HG03045 (cell line): ENCODE results near the gene RASGEF1B.

ENCODE experiments used
- ATAC-seq: cut with Tn5 transposase; IDR thresholded peaks from one replicate; pipeline ENCODE4 v1.9.1; 2021; ENCODE audit warnings: mild to moderate bottlenecking, moderate library complexity; ENCODE audit not compliant: unreplicated experiment

RASGEF1B gene

GRCh38 chr4:81466841-81467671, 4.7 kb downstream of the RASGEF1B start:
- no peak for ATAC-seq

- no peak for ATAC-seq
Observed at GRCh38 chr4:81465406-81466340, 6.0 kb downstream of the RASGEF1B start.

- no peak for ATAC-seq
Observed at GRCh38 chr4:81460834-81461233, 10.9 kb downstream of the RASGEF1B start.

GRCh38 chr4:81460191-81460701, 11.5 kb downstream of the RASGEF1B start:
- ATAC-seq = no peak

- no peak for ATAC-seq
Observed at GRCh38 chr4:81459228-81459627, 12.5 kb downstream of the RASGEF1B start.

GRCh38 chr4:81457921-81458520, 13.7 kb downstream of the RASGEF1B start:
- ATAC-seq = no peak

GRCh38 chr4:81457345-81457744, 14.4 kb downstream of the RASGEF1B start:
- no peak for ATAC-seq

GRCh38 chr4:81455897-81456296, 15.8 kb downstream of the RASGEF1B start:
- no peak for ATAC-seq

GRCh38 chr4:81454948-81455347, 16.8 kb downstream of the RASGEF1B start:
- no peak for ATAC-seq

GRCh38 chr4:81454499-81454898, 17.2 kb downstream of the RASGEF1B start:
- ATAC-seq = no peak

- no peak for ATAC-seq
Observed at GRCh38 chr4:81453024-81453423, 18.7 kb downstream of the RASGEF1B start.

GRCh38 chr4:81452452-81453006, 19.2 kb downstream of the RASGEF1B start:
- no peak for ATAC-seq

- no peak for ATAC-seq
Observed at GRCh38 chr4:81449015-81449414, 22.7 kb downstream of the RASGEF1B start.

- no peak for ATAC-seq
Observed at GRCh38 chr4:81447566-81448229, 24.0 kb downstream of the RASGEF1B start.

- ATAC-seq = no peak
Observed at GRCh38 chr4:81446634-81447033, 25.1 kb downstream of the RASGEF1B start.

GRCh38 chr4:81445196-81445595, 26.5 kb downstream of the RASGEF1B start:
- ATAC-seq = no peak

GRCh38 chr4:81442484-81443085, 29.1 kb downstream of the RASGEF1B start:
- no peak for ATAC-seq

- no peak for ATAC-seq
Observed at GRCh38 chr4:81440949-81441348, 30.8 kb downstream of the RASGEF1B start.

GRCh38 chr4:81436941-81437574, 34.6 kb downstream of the RASGEF1B start:
- ATAC-seq = no peak
